Erythroblast (primary cell): Measurements from ENCODE around the gene CPXM2.

ENCODE experiments used
- GATA1 ChIP-seq: IDR thresholded peaks from 2 replicates; pipeline ENCODE4 v1.6.1; 2011; ENCODE audit warnings: low read depth, mild to moderate bottlenecking, control low read depth, low read length, moderate library complexity
- POLR2A ChIP-seq: IDR thresholded peaks from 2 replicates; pipeline ENCODE4 v1.6.1; 2011; ENCODE audit warnings: mild to moderate bottlenecking, low read length

DNA sequence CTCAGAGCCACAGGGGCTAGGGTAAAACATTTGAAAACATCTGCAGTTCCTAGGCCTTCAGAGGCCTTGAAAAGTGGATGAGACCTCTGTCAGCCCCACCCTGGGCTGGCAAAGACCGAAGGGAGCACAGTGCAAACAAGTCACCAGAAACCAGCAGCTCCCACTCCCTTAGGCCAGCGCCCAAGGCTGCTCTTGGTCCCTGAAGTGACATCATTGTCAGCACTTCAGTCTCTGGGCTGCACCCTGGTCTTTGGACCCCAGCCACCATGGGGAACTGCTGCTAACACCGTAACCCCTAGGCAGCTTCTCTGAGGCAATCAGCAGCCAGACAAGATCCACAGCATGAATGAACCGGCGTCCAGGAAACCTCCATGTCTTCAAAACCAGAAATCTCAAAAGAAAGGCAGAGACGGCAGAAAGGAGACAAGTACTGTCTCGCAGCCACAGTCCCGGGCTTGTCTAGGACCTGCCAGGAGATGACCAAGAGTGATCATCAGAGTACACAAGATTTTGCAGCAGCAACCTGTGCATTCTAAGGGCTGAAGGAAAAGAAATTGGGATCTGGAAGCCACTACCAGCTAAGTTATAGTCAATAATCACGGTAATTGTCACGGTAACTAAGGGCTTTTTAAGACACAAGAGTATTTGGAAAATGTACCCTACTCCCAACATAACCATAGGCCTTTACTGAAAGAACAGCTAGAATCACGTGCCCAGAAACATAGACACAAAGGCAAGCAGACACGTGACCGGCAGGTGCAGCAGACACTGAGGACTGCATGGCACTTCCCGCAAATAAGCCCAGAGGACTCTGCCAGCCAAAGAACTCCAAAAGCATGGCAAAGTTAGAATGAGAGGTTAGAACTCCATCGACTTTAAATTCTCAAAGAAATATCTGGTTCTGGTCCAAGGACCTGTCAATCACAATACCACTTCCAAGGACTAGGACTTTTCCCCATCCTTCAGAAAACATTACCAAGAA is 23.3 kb downstream of the CPXM2 start:
- TF ChIP-seq POLR2A: no peak
- no peak for TF ChIP-seq GATA1
